ENCODE results near the gene PUM2. TPM values are rescaled to one million over a fixed set of nuclear protein-coding genes. Genes with fewer than 3 reads are reported as not detected.

PUM2 gene
- total RNA-seq, 1 donor from 2014 or later, result 112 TPM

DNA sequence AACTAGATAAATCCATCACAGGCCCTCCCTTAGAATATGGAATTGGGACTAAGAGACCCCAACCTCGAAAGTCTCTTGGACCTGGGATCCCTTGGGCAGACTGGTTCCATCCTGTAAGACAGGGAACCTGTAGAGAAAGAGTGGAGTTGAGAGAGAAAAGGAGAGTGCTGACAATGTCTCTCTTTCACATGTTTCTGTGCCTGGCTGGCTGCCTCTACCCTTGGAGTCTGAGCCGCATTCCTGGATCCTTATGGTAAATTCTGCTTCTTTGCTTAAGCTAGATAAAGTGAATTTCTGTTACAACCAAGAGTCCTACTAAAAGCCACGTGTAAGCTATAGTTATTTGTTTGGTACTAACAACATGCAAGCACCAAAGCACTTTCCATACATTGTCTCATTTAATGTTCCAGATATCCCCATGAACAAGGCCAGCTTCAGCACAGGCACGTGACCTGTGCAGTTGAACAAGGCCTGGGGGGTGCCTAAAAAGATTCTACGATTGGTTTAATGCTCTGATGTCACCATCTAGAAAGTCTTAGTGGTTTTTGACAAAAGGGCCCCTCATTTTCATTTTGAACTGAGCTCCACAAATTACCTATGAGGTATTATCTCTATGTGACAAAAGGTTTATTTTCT, 2.1 kb upstream of the PUM2 start:
- no peaks in the 10 kb centered on the region for H3K9me3 Mint-ChIP-seq
- no peaks in the 10 kb centered on the region for H3K27me3 Mint-ChIP-seq
- H3K36me3 Mint-ChIP-seq, result peaks cover 8% of the 10 kb centered on the region
- H3K4me1 Mint-ChIP-seq (ENCODE audit: unreplicated experiment), result peaks cover 24% of the 10 kb centered on the region
- H3K27ac Mint-ChIP-seq, result no peak overlapping the region
- no peak overlapping the region for H3K4me3 Mint-ChIP-seq
- TF ChIP-seq, protein P1, sequence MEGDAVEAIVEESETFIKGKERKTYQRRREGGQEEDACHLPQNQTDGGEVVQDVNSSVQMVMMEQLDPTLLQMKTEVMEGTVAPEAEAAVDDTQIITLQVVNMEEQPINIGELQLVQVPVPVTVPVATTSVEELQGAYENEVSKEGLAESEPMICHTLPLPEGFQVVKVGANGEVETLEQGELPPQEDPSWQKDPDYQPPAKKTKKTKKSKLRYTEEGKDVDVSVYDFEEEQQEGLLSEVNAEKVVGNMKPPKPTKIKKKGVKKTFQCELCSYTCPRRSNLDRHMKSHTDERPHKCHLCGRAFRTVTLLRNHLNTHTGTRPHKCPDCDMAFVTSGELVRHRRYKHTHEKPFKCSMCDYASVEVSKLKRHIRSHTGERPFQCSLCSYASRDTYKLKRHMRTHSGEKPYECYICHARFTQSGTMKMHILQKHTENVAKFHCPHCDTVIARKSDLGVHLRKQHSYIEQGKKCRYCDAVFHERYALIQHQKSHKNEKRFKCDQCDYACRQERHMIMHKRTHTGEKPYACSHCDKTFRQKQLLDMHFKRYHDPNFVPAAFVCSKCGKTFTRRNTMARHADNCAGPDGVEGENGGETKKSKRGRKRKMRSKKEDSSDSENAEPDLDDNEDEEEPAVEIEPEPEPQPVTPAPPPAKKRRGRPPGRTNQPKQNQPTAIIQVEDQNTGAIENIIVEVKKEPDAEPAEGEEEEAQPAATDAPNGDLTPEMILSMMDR (conservative IDR thresholded peaks at IDR 0.05), result no peak
- no peak for DNase-seq (ENCODE audit: extremely low spot score, unreplicated experiment)

DNA sequence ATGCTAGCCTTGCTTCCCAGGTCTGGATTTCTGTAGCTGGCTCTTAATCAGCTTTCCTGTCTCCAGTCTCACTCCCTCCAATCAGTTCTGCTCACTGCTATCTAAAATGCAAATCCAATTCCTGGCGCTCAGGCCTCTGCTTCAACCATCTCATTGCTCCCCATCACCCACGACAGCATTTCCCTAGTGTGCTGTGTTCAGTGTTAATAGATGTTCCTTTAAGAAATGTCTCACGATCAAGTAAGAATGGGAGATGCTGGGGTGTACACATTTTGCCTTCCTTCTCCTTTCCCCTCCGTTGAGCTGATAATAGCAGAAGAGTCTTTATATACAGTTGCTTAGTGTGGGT, 1.6 kb upstream of the PUM2 start:
- Mint-ChIP-seq H3K27me3 (no peaks in the 10 kb centered on the region), H3K27ac (no peak overlapping the region), H3K36me3 (peaks cover 9% of the 10 kb centered on the region), H3K4me1 (ENCODE audit: unreplicated experiment) (peaks cover 27% of the 10 kb centered on the region), H3K9me3 (no peaks in the 10 kb centered on the region), H3K4me3 (no peak overlapping the region)
- DNase-seq (ENCODE audit: extremely low spot score, unreplicated experiment), result no peak
- TF ChIP-seq, protein P1 (conservative IDR thresholded peaks at IDR 0.05), result no peak

DNA sequence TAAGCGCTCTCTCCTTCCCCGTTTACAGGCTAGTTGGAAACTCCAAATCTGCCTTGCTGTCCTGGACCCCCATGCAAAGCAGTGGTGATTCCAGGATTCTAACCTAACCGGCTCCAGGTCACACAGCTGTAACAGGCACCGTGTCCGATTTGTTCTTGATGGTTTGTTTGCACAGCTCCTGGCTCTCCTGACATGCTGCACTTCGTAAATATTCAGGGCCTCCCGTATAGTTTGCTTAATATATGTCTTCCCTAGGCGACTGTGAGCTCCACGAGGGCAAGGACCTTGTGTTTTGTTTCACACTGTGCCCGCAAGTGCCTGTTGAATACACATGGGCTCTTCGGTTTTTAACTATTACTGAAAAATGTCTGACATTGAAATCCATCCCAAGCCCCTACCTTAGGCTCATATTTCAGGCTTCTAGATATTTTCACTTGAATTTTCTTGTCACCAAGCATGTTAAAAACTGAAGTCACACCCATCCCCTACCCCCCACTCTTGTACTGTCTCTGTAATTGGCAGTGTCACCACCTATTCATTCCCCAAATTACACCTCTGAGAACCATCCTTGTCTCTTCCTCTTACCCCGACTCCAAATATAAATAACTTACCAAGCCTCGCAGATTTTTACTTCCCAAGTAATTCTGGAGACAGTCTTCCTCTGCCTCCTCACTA, 1.0 kb upstream of the PUM2 start:
- no peaks in the 10 kb centered on the region for H3K9me3 Mint-ChIP-seq
- TF ChIP-seq, protein P1 (conservative IDR thresholded peaks at IDR 0.05), result no peak
- H3K4me1 Mint-ChIP-seq (ENCODE audit: unreplicated experiment), result peaks cover 31% of the 10 kb centered on the region
- H3K27ac Mint-ChIP-seq, result no peak overlapping the region
- no peak for DNase-seq (ENCODE audit: extremely low spot score, unreplicated experiment)
- H3K36me3 Mint-ChIP-seq, result peaks cover 12% of the 10 kb centered on the region
- H3K4me3 Mint-ChIP-seq, result no peak overlapping the region
- no peaks in the 10 kb centered on the region for H3K27me3 Mint-ChIP-seq

DNA sequence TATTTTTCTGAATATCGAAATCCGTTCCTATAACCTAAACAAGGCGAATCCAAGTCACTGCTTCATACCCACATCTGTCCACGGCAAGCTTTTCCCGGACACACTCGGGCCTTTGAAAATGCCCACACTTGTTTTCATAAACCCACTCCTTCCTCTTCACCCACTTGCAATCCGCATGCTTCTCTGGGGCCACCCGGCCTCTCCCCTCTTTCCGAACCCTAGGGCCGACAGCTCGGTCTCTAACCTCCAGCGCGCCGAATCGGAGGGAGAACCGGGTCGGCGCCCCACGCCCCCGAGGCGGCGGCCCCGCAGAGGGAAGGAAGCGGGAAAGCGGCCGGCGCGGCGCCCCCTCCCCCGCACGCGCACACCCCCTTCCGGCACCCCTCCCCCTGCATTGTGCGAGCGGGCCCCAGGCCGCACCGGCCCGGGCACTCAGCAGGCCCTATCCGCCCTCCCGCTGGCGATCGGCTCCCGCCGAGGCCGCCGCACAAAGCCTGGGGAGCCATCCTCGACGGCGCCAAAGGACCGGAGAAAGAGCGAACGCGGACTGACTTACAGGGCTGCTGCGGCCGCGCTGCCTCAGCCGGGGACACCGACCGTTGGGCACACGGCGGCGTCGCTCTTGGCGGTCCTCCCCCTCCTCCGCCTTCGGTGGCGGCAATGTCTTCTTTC, 467 bp downstream of the PUM2 start:
- Mint-ChIP-seq H3K36me3 (peaks cover 20% of the 10 kb centered on the region), H3K4me1 (ENCODE audit: unreplicated experiment) (peaks cover 43% of the 10 kb centered on the region), H3K4me3 (peak overlapping the region; percentile 89), H3K9me3 (no peaks in the 10 kb centered on the region), H3K27ac (peak overlapping the region; percentile 80), H3K27me3 (no peaks in the 10 kb centered on the region)
- peak; percentile 77 for DNase-seq (ENCODE audit: extremely low spot score, unreplicated experiment)
- TF ChIP-seq, protein P1 (conservative IDR thresholded peaks at IDR 0.05), result no peak

DNA sequence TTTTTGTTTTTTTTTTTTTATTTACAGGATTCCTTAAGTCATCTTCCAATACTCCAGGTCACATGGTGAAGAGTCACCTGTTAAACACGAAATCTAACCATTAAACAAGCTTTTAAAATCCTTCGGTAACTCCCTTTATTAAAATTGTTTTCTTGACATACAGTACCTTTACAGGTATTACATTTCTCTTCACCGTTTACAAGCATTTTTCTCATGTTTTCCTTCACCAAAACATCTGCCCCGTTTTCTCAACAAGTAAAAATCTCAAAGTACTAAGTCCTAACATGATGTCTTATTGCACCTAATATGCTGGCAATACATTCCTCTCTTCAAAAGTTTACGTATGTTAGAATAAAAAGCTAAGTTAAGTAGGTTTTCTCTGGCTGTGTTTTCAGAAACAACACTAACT, 1.1 kb downstream of the PUM2 start:
- no peak for DNase-seq (ENCODE audit: extremely low spot score, unreplicated experiment)
- H3K27ac Mint-ChIP-seq, result peak overlapping the region; percentile 80
- TF ChIP-seq, protein P1 (conservative IDR thresholded peaks at IDR 0.05), result no peak
- H3K9me3 Mint-ChIP-seq, result no peaks in the 10 kb centered on the region
- peaks cover 21% of the 10 kb centered on the region for H3K36me3 Mint-ChIP-seq
- peak overlapping the region; percentile 89 for H3K4me3 Mint-ChIP-seq
- no peaks in the 10 kb centered on the region for H3K27me3 Mint-ChIP-seq
- peaks cover 45% of the 10 kb centered on the region for H3K4me1 Mint-ChIP-seq (ENCODE audit: unreplicated experiment)
